CD4-positive, alpha-beta T cell (primary cell): Measurements from ENCODE around the gene EIF2AK3. TPM values are rescaled to one million over a fixed set of nuclear protein-coding genes. Genes with fewer than 3 reads are reported as not detected.

Experiments
- ATAC-seq: fragments of 200-7000 bp; cut with Tn5 transposase; one replicate; pipeline ENCODE4 v1.10.0; 2022; ENCODE audit warnings: mild to moderate bottlenecking; ENCODE audit not compliant: poor library complexity
- CTCF ChIA-PET: fragments of 350-600 bp; sonication (Branson Sonifier 250); formaldehyde crosslinking; loops from one replicate; lab custom pipeline; 2021; ENCODE audit warnings: antibody characterized with exemption, inconsistent platforms; lab: Charles Lee
- POLR2A ChIA-PET: fragments of 350-600 bp; sonication (Branson Sonifier 250); formaldehyde crosslinking; loops from one replicate; lab custom pipeline; 2021; ENCODE audit warnings: antibody characterized with exemption, inconsistent platforms; lab: Charles Lee
- DNase-seq, 14 experiments: peaks; one replicate each; pipeline ENCODE4 v3.0.0-alpha.2; 2013 to 2020; ENCODE audit warnings: mixed read lengths in 2 of 14
- H3K27ac ChIP-seq, 2 donors: one replicate each; pipeline versions ENCODE4 v1.5.1 to v1.7.0; 2013; ENCODE audit warnings: low read length in 2 of 2, low read depth in 1 of 2, mild to moderate bottlenecking in 1 of 2
- H3K27me3 ChIP-seq, 2 experiments: 1 replicate in 1 of 2; 2 replicates in 1 of 2; pipeline versions ENCODE4 v1.6.1 to v1.7.0; 2013; ENCODE audit warnings: low read length in 2 of 2, control low read depth in 1 of 2, mild to moderate bottlenecking in 1 of 2, moderate library complexity in 1 of 2; ENCODE audit not compliant: insufficient read depth in 2 of 2, control insufficient read depth in 1 of 2
- H3K36me3 ChIP-seq: one replicate; pipeline ENCODE4 v1.6.1; 2013; ENCODE audit warnings: low read length, control low read depth; ENCODE audit not compliant: insufficient read depth
- H3K4me1 ChIP-seq: one replicate; pipeline ENCODE4 v1.6.1; 2013; ENCODE audit warnings: low read length, control low read depth; ENCODE audit not compliant: insufficient read depth
- H3K4me3 ChIP-seq: one replicate; pipeline ENCODE4 v1.5.1; 2013; ENCODE audit warnings: mild to moderate bottlenecking, low read length, moderate library complexity
- H3K9me3 ChIP-seq, 2 experiments: 1 replicate in 1 of 2; 2 replicates in 1 of 2; pipeline versions ENCODE4 v1.6.1 to v1.7.0; 2013; ENCODE audit warnings: low read length in 2 of 2, mild to moderate bottlenecking in 2 of 2, control low read depth in 1 of 2, moderate library complexity in 1 of 2; ENCODE audit not compliant: control insufficient read depth in 1 of 2, insufficient read depth in 1 of 2
- H3K27ac Mint-ChIP-seq: one replicate; pipeline ENCODE4 v1.8.0; 2020; ENCODE audit warnings: mixed read lengths
- H3K27me3 Mint-ChIP-seq: one replicate; pipeline ENCODE4 v1.8.0; 2021; ENCODE audit warnings: mixed read lengths
- H3K36me3 Mint-ChIP-seq: one replicate; pipeline ENCODE4 v1.8.0; 2021; ENCODE audit warnings: low read depth, mixed read lengths
- H3K4me1 Mint-ChIP-seq: one replicate; pipeline ENCODE4 v1.8.0; 2021; ENCODE audit warnings: low read depth, mixed read lengths
- H3K4me3 Mint-ChIP-seq: one replicate; pipeline ENCODE4 v1.8.0; 2020; ENCODE audit warnings: mild to moderate bottlenecking, mixed read lengths
- H3K9me3 Mint-ChIP-seq: one replicate; pipeline ENCODE4 v1.8.0; 2020; ENCODE audit warnings: mixed read lengths
- CTCF ChIP-seq: fragments of 200-600 bp; IDR thresholded peaks from one replicate; pipeline ENCODE4 v1.8.0; 2022; ENCODE audit warnings: antibody characterized with exemption, mild to moderate bottlenecking
- intact Hi-C, 2 experiments: fragments of 100-400 bp; cut with DNase I in 1 of 2; cut with micrococcal nuclease in 1 of 2; formaldehyde crosslinking; loops; one replicate each; pipeline versions ENCODE4 v1.15.1 to v1.9.0; 2023 to 2025; cut with DNase I, micrococcal nuclease
- total RNA-seq, 174 experiments: library from RNA in 2 of 174; stranded (reverse) in 2 of 174; gene quantifications; one replicate each; pipeline ENCODE4 v1.2.3 and lab custom pipeline; 2021 to 2026

Gene EIF2AK3
- total RNA-seq, 2 experiments from 2014 or later: 30.6 to 37.0 TPM

GRCh38 chr2:88530081-88530480 is 97.2 kb downstream of the EIF2AK3 start:
- POLR2A ChIA-PET: no interaction called here
- peaks cover 0 to 4% of the 10 kb centered on the region in 2 experiments for H3K27me3 ChIP-seq
- Mint-ChIP-seq H3K27me3 (peaks cover 19% of the 10 kb centered on the region), H3K4me1 (no peaks in the 10 kb centered on the region), H3K9me3 (no peaks in the 10 kb centered on the region), H3K36me3 (no peaks in the 10 kb centered on the region), H3K4me3 (no peak overlapping the region), H3K27ac (no peak overlapping the region)
- no peak overlapping the region for H3K27ac ChIP-seq
- intact Hi-C loops: no loop called here
- H3K9me3 ChIP-seq: peaks cover 0 to 5% of the 10 kb centered on the region in 2 experiments
- TF ChIP-seq CTCF: no peak
- H3K4me3 ChIP-seq: no peak overlapping the region
- CTCF ChIA-PET: no interaction called here
- DNase-seq (no peak), ATAC-seq (no peak)
- H3K4me1 ChIP-seq: no peaks in the 10 kb centered on the region
- H3K36me3 ChIP-seq: no peaks in the 10 kb centered on the region

- DNase-seq (no peak), ATAC-seq (no peak)
- ChIA-PET CTCF (no interaction called here), POLR2A (no interaction called here)
- no peak overlapping the region for H3K4me3 Mint-ChIP-seq
- H3K27ac Mint-ChIP-seq: no peak overlapping the region
- H3K9me3 Mint-ChIP-seq: no peaks in the 10 kb centered on the region
- H3K27me3 Mint-ChIP-seq: peaks cover 33% of the 10 kb centered on the region
- no peaks in the 10 kb centered on the region for H3K4me1 Mint-ChIP-seq
- no peak for TF ChIP-seq CTCF
- Histone ChIP-seq H3K4me3 (no peak overlapping the region), H3K4me1 (no peaks in the 10 kb centered on the region), H3K27me3 (no peaks in the 10 kb centered on the region), H3K36me3 (no peaks in the 10 kb centered on the region), H3K27ac (no peak overlapping the region), H3K9me3 (no peaks in the 10 kb centered on the region)
- intact Hi-C loops: no loop called here
- no peaks in the 10 kb centered on the region for H3K36me3 Mint-ChIP-seq
Observed at GRCh38 chr2:88521445-88522073, 105.7 kb downstream of the EIF2AK3 start.

- no peak overlapping the region for H3K27ac Mint-ChIP-seq
- DNase-seq (no peak), ATAC-seq (no peak)
- intact Hi-C loops: no loop called here
- no peak for TF ChIP-seq CTCF
- peaks cover 0 to 4% of the 10 kb centered on the region in 2 experiments for H3K9me3 ChIP-seq
- no peaks in the 10 kb centered on the region for H3K36me3 Mint-ChIP-seq
- no peaks in the 10 kb centered on the region for H3K27me3 ChIP-seq
- H3K36me3 ChIP-seq: no peaks in the 10 kb centered on the region
- H3K27me3 Mint-ChIP-seq: peaks cover 45% of the 10 kb centered on the region
- ChIA-PET CTCF (no interaction called here), POLR2A (no interaction called here)
- H3K4me1 ChIP-seq: no peaks in the 10 kb centered on the region
- H3K4me1 Mint-ChIP-seq: no peaks in the 10 kb centered on the region
- no peak overlapping the region for H3K27ac ChIP-seq
- H3K9me3 Mint-ChIP-seq: peaks cover 3% of the 10 kb centered on the region
- no peak overlapping the region for H3K4me3 Mint-ChIP-seq
- no peak overlapping the region for H3K4me3 ChIP-seq
Observed at GRCh38 chr2:88517759-88518201, 109.5 kb downstream of the EIF2AK3 start.

Other genes with a start within 250 kb of the EIF2AK3 start
- gene FOXI3, start 174.8 kb downstream of the EIF2AK3 start, total RNA-seq: not detected
- 10 to 100 TPM; 21.6 to 24.7 TPM for gene RPIA, start 64.2 kb upstream of the EIF2AK3 start, total RNA-seq